Amniotic epithelial cell (primary cell): ENCODE results near the gene CLIP1.

Source experiments
- DNase-seq: peaks from one replicate; pipeline ENCODE4 v3.0.0-alpha.2; 2010; ENCODE audit warnings: low read depth

The CLIP1 gene

DNA sequence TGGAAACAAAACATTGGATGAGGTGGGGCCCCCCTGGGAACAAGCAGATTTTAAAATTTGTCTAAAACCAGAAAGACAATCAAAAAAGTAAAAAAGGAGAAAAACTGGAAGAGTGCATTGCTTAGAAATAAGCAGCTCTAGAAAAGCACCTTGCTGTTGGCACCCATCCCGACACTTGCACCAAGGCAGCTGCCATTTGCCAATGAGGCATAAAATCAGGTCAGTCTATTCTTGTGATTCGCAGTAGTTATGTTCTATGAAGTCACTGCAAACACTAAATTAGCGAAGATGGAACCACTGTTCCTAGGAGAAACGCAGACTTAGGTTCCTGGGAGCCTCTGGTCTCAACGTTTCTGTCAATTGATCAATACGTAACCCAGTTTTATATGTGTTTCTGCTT, 172.4 kb downstream of the CLIP1 start:
- DNase-seq, result no peak

- DNase-seq, result no peak
Observed at GRCh38 chr12:122245553-122245952, 176.9 kb downstream of the CLIP1 start.

DNA sequence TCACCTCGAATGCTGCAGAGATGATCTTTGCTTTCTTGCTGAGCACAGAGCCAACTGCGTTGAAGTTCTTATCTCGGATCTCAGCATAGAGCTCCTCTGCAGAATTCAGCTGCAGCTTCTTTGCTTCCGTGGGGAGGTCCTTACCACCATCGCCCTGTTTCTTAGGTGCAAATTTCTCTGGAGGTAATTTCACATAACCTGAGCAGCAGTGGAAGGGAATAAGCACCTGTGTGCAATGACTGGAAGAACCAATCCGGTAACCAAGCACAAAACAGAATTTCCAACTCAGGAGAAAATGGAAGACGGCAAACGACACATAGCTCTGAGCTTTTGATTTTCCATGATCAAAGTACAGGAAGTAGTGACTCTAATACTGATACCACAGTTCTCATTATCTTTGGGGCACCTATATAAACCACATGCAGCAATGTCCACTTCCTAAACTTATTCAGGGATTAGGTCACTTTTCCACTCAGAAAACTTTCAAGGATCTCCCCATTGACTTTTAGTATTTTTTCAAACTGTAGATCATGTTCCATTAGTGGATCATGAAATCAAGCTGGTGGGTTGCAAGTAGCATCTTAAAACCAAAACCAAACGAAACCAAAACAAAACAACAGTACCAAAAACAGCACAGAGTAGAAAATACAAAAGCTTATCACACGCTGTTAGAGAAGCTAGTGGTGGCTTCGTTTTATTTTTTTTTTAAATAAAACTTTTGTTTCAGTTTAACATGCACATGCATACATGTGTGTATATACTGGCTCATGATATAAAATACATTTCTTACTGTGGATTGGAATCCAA, 177.7 kb downstream of the CLIP1 start:
- DNase-seq, result no peak

DNA sequence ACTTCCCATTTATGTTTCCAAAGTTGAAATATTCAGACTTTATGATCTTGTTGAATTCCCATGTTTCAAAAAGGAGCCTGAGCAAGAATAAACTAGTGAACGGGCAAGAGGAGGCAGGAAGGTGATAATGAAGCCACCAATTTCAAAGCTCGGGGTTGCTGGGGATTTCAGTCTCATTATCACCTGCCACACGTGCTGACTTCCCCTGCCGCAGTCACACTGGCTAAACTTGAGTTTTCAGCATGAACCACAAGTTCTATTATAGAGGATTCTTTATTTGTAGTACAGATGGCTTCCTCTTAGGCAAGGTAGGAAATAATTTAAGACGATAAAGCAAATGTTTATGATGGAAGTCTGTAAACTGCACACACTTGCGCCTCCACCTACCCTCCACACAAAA, 178.5 kb downstream of the CLIP1 start:
- DNase-seq, result no peak

GRCh38 chr12:122238861-122239260, 183.6 kb downstream of the CLIP1 start:
- DNase-seq, result no peak

DNA sequence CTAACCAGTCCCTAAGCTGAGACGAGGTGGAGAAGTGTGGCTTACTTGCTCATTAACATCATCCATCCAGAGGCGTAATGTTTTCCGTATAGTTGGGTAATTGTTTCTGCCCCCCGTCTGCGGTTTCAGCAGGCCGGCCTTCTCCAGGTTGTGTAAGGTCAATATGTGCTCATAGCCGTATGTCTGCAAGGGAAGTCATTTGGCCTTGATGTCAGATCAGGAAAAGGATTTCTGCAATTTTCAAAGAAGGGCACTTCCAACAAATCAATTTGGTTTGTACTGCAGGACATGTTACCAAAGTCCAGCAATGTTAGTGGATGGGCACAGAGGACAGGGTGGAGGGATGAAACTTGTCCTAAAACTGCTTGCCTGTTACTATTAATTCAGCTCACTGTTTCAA, 186.7 kb downstream of the CLIP1 start:
- DNase-seq, result no peak

DNA sequence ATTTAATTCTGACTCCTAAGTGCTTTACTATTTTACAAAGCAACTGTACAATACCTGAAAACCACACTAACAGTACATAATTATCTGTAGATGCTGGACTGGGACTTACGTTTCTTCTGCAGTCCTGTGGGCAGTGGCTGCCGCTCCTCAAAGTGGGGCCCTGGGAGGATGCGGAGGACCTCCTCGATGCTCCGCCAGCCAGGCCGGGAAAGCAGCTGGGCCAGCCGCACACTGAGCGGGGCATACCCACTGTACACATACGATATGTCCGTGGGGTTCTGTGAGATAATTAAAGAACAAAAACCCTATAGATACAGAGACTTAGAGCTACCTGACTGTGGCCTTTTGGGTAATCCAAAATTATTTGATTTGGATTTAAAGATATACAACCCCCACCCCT, 189.8 kb downstream of the CLIP1 start:
- DNase-seq, result no peak

GRCh38 chr12:122230798-122231197, 191.7 kb downstream of the CLIP1 start:
- no peak for DNase-seq

DNA sequence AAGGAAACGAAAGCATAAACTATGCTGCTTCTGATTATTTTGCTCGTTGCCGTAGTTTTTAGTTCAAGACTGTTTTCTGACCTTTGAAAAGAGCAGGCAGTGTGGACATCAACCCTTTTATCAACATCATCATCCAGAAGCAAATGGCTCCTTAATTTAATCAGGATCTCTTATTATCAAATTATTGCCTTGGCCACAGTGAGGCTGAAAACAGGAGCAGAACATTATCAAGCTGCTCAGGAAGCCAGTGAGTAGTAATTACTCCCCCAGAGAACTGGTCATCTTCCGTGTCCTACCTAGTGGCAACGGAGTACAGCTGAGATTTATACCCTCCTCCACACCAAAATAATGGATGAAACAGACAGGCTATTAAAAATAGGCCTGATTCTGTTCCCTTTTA, 194.4 kb downstream of the CLIP1 start:
- DNase-seq, result no peak

DNA sequence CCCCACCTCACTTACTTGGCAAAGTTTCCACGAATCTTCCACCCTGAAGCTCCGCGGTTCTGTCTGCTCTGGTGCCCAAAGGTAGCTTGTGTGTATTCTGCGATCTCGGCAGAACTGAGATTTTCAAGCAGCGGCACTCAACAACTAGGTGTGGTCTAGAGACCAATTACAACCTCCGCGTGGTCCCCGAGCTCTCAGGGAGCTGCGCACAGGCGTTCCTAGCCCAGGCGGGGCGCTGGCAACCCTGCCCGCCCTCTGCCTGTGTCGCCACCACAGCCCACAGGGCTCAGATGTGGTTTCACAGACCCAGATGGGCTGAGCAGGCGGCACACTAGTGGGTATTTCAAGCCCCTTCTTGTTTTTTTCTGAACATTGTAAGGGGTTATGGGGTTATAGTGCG, 195.1 kb downstream of the CLIP1 start:
- DNase-seq, result no peak

DNA sequence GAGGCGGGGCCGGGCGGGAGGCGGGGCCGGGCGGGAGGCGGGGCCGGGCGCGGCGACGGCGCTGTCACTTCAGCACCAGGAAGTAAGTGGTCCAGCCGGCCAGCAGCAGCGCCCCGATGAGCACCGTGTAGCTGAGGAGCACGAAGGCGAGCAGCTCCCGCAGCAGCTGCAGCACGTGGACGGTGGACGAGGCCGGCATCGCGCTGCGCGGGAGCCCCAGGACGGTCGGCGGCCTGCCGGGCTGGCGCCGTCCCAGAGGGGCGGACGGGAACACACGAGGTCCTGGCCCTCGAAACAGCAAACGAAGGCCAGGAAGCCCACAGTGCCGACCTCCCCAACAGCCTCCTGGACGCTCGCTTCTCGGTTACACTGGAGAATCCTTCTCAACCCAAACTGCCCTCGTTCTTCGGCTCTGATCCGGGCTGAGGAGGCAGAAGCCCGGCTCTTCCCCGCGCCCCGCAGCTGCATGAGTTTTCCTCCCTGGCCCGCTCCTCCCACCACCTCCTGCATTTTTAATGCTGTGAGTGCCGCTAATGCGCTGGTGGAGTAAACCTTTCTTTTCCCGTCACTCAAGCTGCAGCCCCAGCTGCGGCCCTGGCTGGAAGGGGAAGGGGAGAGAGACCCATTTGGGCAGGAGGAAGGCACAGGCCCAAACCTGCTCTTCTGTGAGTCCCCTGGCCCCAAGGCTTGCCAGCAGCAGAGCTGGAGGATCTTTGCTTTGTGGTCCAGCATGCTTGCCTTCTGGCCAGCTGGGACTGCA, 195.9 kb downstream of the CLIP1 start:
- DNase-seq, result no peak

DNA sequence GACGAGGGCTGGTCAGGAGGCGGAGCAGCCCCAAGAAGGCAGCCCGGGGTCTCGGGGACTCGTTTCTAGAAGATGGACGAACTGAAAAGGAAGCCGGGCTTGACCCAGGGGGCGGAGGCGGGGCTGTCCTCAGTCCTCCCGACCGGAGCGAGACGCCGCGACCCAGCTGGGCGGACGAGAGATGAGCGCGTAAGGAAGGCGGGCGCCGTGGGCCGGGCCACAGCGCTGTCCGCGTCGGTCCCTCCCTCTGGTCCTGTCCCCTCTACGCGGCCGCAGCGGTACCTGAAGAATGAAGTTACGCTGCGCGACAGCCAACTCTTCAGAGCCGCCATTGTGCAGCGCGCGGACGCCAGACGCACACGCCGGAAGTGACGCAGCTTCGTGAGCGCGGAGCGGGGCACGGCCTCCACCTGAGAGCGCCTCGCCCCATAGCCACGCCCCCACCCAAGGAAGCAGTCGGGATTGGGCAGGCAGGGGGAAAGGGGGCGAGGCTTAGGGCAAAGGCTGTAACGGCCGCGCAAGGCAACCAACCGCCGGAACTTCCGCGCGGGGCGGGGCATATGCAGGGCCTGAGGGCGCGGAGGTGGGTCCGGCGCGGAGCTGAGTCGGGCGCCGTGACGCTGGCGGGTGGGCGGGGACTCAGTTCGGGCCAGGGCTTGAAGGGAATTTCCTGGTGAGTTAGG, 196.6 kb downstream of the CLIP1 start, which contains the start of gene DIABLO:
TSS of gene DIABLO (minus strand) at position 370 of the 683 bp plus-strand sequence. CDS start at position 332, 38 bp downstream.
- peak; percentile 98 for DNase-seq
